PC-9 (cell line): ENCODE results near the gene LARP4. TPM values are rescaled to one million over a fixed set of nuclear protein-coding genes. Genes with fewer than 3 reads are reported as not detected.
"Not testable (repeated sequence)": the region's sequence is repeated elsewhere in the genome, so short reads cannot be mapped to it uniquely, and the experiment has no call there.

Experiments
- BruUV-seq: library from RNA; stranded (reverse); fragments of 400-500 nt; replicated peaks from 2 replicates; lab custom pipeline; 2021; lab: Mats Ljungman, UMichigan
- CTCF ChIA-PET: fragments of 300-600 bp; sonication (Branson Sonifier 250); formaldehyde crosslinking; loops from one replicate; lab custom pipeline; 2022; ENCODE audit warnings: antibody characterized with exemption; lab: Charles Lee
- POLR2A ChIA-PET: fragments of 300-600 bp; sonication (Branson Sonifier 250); formaldehyde crosslinking; loops from one replicate; lab custom pipeline; 2022; ENCODE audit warnings: antibody characterized with exemption; ENCODE audit not compliant: unreplicated experiment; lab: Charles Lee
- DNase-seq, 2 experiments: peaks; one replicate each; pipeline versions ENCODE4 v3.0.0 to v3.0.0-alpha.2; 2015 to 2022; ENCODE audit warnings: mixed read lengths in 1 of 2
- H2AFZ ChIP-seq: fragments of 200-600 bp; sonication (generic); 2 replicates; pipeline ENCODE4 v1.8.1; 2017; ENCODE audit warnings: antibody characterized with exemption
- H3F3A ChIP-seq: fragments of 200-600 bp; sonication (generic); 2 replicates; pipeline ENCODE4 v1.8.1; 2017; ENCODE audit warnings: antibody characterized with exemption, mild to moderate bottlenecking, low read depth; ENCODE audit not compliant: insufficient read depth
- H3K27ac ChIP-seq: fragments of 200-600 bp; sonication (generic); 2 replicates; pipeline ENCODE4 v1.6.1; 2016; ENCODE audit warnings: mixed run types
- H3K27me3 ChIP-seq: fragments of 200-600 bp; sonication (generic); 2 replicates; pipeline ENCODE4 v1.6.1; 2016; ENCODE audit warnings: low read depth, mixed run types; ENCODE audit not compliant: insufficient read depth
- H3K36me3 ChIP-seq: fragments of 200-600 bp; sonication (generic); 2 replicates; pipeline ENCODE4 v1.6.1; 2016; ENCODE audit warnings: low read depth, mixed run types
- H3K4me1 ChIP-seq: fragments of 200-600 bp; sonication (generic); replicated peaks from 2 replicates; pipeline ENCODE4 v1.6.1; 2016; ENCODE audit warnings: mixed run types; ENCODE audit not compliant: insufficient read depth
- H3K4me2 ChIP-seq: fragments of 200-600 bp; sonication (generic); 2 replicates; pipeline ENCODE4 v1.6.1; 2017; ENCODE audit warnings: mixed run types
- H3K4me3 ChIP-seq: fragments of 200-600 bp; sonication (generic); 2 replicates; pipeline ENCODE4 v1.6.1; 2016; ENCODE audit warnings: mixed run types
- H3K79me2 ChIP-seq: fragments of 200-600 bp; sonication (generic); 2 replicates; pipeline ENCODE4 v1.6.1; 2017; ENCODE audit warnings: low read depth, mixed run types
- H3K9me2 ChIP-seq: fragments of 200-600 bp; sonication (generic); 2 replicates; pipeline ENCODE4 v1.8.1; 2017; ENCODE audit warnings: mild to moderate bottlenecking; ENCODE audit not compliant: insufficient read depth
- H3K9me3 ChIP-seq: fragments of 200-600 bp; sonication (generic); 2 replicates; pipeline ENCODE4 v1.8.1; 2016; ENCODE audit warnings: low read depth; ENCODE audit not compliant: insufficient read depth
- H4K20me1 ChIP-seq: fragments of 200-600 bp; sonication (generic); 2 replicates; pipeline ENCODE4 v1.8.1; 2017; ENCODE audit not compliant: insufficient read depth
- EZH2 ChIP-seq: fragments of 200-600 bp; sonication (generic); IDR thresholded peaks from 2 replicates; pipeline ENCODE4 v1.8.0; 2017; ENCODE audit warnings: antibody characterized with exemption, low read depth
- intact Hi-C: fragments of 100-400 bp; cut with micrococcal nuclease; formaldehyde crosslinking; loops from one replicate; pipeline ENCODE4 v1.10.0; 2022; ENCODE audit not compliant: unreplicated experiment
- total RNA-seq: library from RNA; stranded (reverse); gene quantifications from 2 replicates; pipeline ENCODE4 v1.2.3, GENCODE V29; 2021
- TF ChIP-seq, protein P1 (sequence below): fragments of 200-600 bp; sonication (generic); conservative IDR thresholded peaks from 2 replicates; pipeline ENCODE4 v1.6.1; 2017; ENCODE audit warnings: mixed run types, antibody characterized with exemption, mild to moderate bottlenecking, moderate library complexity

Gene LARP4
- total RNA-seq, 1 experiment from 2014 or later = 74.2 TPM

DNA sequence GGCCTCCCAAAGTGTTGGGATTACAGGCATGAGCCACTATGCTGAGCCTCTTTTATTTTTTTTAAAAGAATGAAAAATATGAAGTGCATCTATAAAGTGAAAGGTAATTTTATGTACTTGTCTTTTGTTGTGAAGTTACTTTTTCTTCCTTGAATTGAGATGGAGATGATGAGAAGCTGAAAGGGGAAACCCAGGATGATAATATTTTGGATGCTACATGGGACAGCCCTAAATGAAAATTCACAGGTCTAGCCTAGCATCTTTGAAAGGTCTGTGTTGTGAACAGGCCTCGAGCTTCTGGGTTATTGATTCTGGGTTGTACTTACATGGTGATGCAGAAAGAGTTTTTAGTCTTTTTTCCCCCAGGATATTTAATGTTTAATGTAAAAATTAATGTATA lies 118.7 kb downstream of the LARP4 start:
- peaks cover 4% of the 10 kb centered on the region; the same call in 1 of the 2 replicates for H3K9me3 ChIP-seq
- POLR2A ChIA-PET = no interaction called here
- CTCF ChIA-PET = no interaction called here
- H3K4me1 ChIP-seq = peaks cover 8% of the 10 kb centered on the region; the same call in 1 of the 2 replicates
- no peaks in the 10 kb centered on the region for H4K20me1 ChIP-seq
- intact Hi-C loops = no loop called here
- no peaks in the 10 kb centered on the region for H3K27me3 ChIP-seq
- H3F3A ChIP-seq = peaks cover 2% of the 10 kb centered on the region; the same call in 1 of the 2 replicates
- no TSS peak for BruUV-seq
- TF ChIP-seq, protein P1, sequence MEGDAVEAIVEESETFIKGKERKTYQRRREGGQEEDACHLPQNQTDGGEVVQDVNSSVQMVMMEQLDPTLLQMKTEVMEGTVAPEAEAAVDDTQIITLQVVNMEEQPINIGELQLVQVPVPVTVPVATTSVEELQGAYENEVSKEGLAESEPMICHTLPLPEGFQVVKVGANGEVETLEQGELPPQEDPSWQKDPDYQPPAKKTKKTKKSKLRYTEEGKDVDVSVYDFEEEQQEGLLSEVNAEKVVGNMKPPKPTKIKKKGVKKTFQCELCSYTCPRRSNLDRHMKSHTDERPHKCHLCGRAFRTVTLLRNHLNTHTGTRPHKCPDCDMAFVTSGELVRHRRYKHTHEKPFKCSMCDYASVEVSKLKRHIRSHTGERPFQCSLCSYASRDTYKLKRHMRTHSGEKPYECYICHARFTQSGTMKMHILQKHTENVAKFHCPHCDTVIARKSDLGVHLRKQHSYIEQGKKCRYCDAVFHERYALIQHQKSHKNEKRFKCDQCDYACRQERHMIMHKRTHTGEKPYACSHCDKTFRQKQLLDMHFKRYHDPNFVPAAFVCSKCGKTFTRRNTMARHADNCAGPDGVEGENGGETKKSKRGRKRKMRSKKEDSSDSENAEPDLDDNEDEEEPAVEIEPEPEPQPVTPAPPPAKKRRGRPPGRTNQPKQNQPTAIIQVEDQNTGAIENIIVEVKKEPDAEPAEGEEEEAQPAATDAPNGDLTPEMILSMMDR = no peak
- no peak for TF ChIP-seq EZH2
- H3K4me2 ChIP-seq = no peak overlapping the region
- no peak overlapping the region for H3K4me3 ChIP-seq
- H3K9me2 ChIP-seq = no peaks in the 10 kb centered on the region
- peaks cover 90% of the 10 kb centered on the region for H3K79me2 ChIP-seq
- H2AFZ ChIP-seq = no peak overlapping the region
- peaks cover 8% of the 10 kb centered on the region; the same call in 1 of the 2 replicates for H3K36me3 ChIP-seq
- no peak for DNase-seq
- H3K27ac ChIP-seq = no peak overlapping the region

DNA sequence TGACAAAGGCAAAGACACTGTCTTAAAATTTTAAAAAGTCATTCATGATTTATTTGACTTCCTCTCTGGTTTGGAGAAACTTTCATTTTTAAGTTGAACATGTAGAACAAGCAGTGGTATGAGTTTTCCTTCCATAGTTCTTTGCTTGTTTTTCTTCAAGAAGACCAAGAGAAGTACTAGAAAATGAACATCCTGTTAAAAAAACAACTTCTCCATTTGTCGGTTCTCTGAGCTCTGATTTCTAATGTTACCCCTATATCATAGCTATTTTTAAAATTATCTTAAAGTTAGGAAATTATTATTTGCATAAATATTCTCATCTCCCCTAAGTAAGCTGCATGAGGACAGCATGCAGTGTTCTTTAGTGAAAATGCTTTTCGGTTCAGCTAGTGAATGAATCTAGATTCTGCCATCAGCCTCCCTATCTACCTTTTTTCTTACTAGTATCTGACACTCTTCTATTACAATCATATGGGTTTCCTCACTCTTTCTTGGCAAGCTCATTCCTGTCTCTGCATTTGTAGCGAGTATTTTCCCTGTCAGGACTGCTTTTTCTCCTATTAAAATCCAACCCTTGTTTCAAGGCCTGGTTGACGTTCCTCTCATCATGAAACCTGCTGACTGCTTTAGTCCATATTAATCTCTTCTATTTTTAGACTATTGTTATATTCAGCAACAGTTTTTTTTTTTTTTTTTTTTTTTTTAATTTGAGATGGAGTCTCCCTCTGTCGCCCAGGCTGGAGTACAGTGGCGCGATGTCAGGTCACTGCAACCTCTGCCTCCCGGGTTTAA lies 119.9 kb downstream of the LARP4 start:
- Histone ChIP-seq H3K36me3 (peaks cover 8% of the 10 kb centered on the region; the same call in 1 of the 2 replicates), H3K9me3 (peaks cover 4% of the 10 kb centered on the region; the same call in 1 of the 2 replicates), H4K20me1 (no peaks in the 10 kb centered on the region), H3K27me3 (no peaks in the 10 kb centered on the region), H3K79me2 (peaks cover 87% of the 10 kb centered on the region), H3K9me2 (no peaks in the 10 kb centered on the region), H3K27ac (peak overlapping the region; percentile 29; the same call in 1 of the 2 replicates), H3F3A (peaks cover 2% of the 10 kb centered on the region; the same call in 1 of the 2 replicates), H2AFZ (no peak overlapping the region), H3K4me2 (no peak overlapping the region), H3K4me3 (no peak overlapping the region), H3K4me1 (peaks cover 8% of the 10 kb centered on the region; the same call in 1 of the 2 replicates)
- POLR2A ChIA-PET = interaction anchor here (0.7 kb wide), 1 partner anchor 36 kb away, joined by 14 read pairs; no protein-coding TSS in a partner anchor
- DNase-seq = no peak
- CTCF ChIA-PET = interaction anchor here (0.6 kb wide), 1 partner anchor 11 kb away, joined by 3 read pairs; no protein-coding TSS in a partner anchor
- no peak for TF ChIP-seq EZH2
- TF ChIP-seq, protein P1 = no peak
- BruUV-seq = no TSS peak
- intact Hi-C loops = no loop called here

DNA sequence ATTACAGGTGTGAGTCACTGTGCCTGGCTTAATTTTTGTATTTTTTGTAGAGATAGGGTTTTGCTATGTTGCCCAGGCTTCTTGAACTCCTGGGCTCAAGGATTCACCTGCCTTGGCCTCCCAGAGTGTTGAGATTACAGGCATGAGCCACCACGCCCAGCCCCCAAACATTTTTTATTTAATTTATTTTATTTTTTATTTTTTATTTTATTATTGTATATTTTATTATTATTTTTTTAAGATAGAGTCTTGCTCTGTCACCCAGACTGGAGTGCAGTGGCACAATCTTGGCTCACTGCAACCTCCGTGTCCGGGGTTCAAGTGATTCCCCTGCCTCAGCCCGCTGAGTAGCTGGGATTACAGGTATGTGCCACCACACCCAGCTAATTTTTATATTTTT lies 121.1 kb downstream of the LARP4 start:
- BruUV-seq, intact Hi-C loops: not testable (repeated sequence)

More for the DNA sequence above, 121.1 kb downstream of the LARP4 start:
- H3F3A ChIP-seq, H3K27me3 ChIP-seq, H3K9me3 ChIP-seq, POLR2A ChIA-PET, H3K9me2 ChIP-seq, H3K27ac ChIP-seq, H3K36me3 ChIP-seq, DNase-seq, H2AFZ ChIP-seq, H3K4me2 ChIP-seq, H3K4me3 ChIP-seq, H4K20me1 ChIP-seq, H3K4me1 ChIP-seq, CTCF ChIA-PET: not testable (repeated sequence)
- H3K79me2 ChIP-seq = peaks cover 85% of the 10 kb centered on the region
